Smooth muscle cell (in vitro differentiated cells): ENCODE measurements around the gene OR56A5. TPM values are rescaled to one million over a fixed set of nuclear protein-coding genes. Genes with fewer than 3 reads are reported as not detected.

Experiments
- DNase-seq: peaks from one replicate; lab custom pipeline; 2025; ENCODE audit not compliant: unreplicated experiment; lab: John Stamatoyannopoulos, UW
- H2AFZ ChIP-seq: fragments of 200-600 bp; sonication (generic); 2 replicates; pipeline ENCODE4 v1.6.0; 2016; ENCODE audit warnings: antibody characterized with exemption, low read depth, mild to moderate bottlenecking
- H3F3A ChIP-seq: fragments of 200-600 bp; sonication (generic); 2 replicates; pipeline ENCODE4 v1.6.0; 2017; ENCODE audit warnings: antibody characterized with exemption, low read depth
- H3K27ac ChIP-seq: fragments of 200-600 bp; sonication (generic); 2 replicates; pipeline ENCODE4 v1.5.1; 2016; ENCODE audit warnings: low read depth, mild to moderate bottlenecking
- H3K27me3 ChIP-seq: fragments of 200-600 bp; sonication (generic); 2 replicates; pipeline ENCODE4 v1.6.1; 2016; ENCODE audit warnings: low read depth, mild to moderate bottlenecking
- H3K36me3 ChIP-seq: fragments of 200-600 bp; sonication (generic); 2 replicates; pipeline ENCODE4 v1.5.1; 2016; ENCODE audit warnings: low read depth
- H3K4me1 ChIP-seq: fragments of 200-600 bp; sonication (generic); 2 replicates; pipeline ENCODE4 v1.5.1; 2016; ENCODE audit warnings: low read depth
- H3K4me2 ChIP-seq: fragments of 200-600 bp; sonication (generic); 2 replicates; pipeline ENCODE4 v1.6.0; 2016; ENCODE audit warnings: mild to moderate bottlenecking
- H3K4me3 ChIP-seq: fragments of 200-600 bp; sonication (generic); 2 replicates; pipeline ENCODE4 v1.5.1; 2016; ENCODE audit warnings: mild to moderate bottlenecking
- H3K79me2 ChIP-seq: fragments of 200-600 bp; sonication (generic); 2 replicates; pipeline ENCODE4 v1.6.0; 2016; ENCODE audit warnings: low read depth, mild to moderate bottlenecking
- H3K9ac ChIP-seq: fragments of 200-600 bp; sonication (generic); 2 replicates; pipeline ENCODE4 v1.6.0; 2016; ENCODE audit warnings: low read depth
- H3K9me3 ChIP-seq: fragments of 200-600 bp; sonication (generic); replicated peaks from 2 replicates; pipeline ENCODE4 v1.5.1; 2016; ENCODE audit warnings: low read depth
- H4K20me1 ChIP-seq: fragments of 200-600 bp; sonication (generic); 2 replicates; pipeline ENCODE4 v1.6.0; 2016; ENCODE audit warnings: low read depth
- WGBS: methylation state at CpG from one replicate; pipeline ENCODE4 v1.1.7; 2016; ENCODE audit warnings: low lambda C conversion rate; 5-methylcytosine and 5-hydroxymethylcytosine counted together
- polyA plus RNA-seq: library from polyadenylated mRNA; unstranded; fragments of >200 nt; fragmentation: Nextera tagmentation; extraction: Ambion mirVana; gene quantifications from 2 replicates; pipeline ENCODE4 v1.2.1, GENCODE V29; 2016
- total RNA-seq: library from RNA; depleted of rRNA; stranded (reverse); fragments of >200 nt; gene quantifications from 2 replicates; pipeline ENCODE4 v1.2.3, GENCODE V29; 2014
- TF ChIP-seq, protein P1 (sequence below): fragments of 200-600 bp; sonication (generic); IDR thresholded peaks from 2 replicates; pipeline ENCODE4 v1.5.1; 2017; ENCODE audit warnings: borderline replicate concordance, mild to moderate bottlenecking, antibody characterized with exemption; ENCODE audit not compliant: insufficient read depth, poor library complexity, severe bottlenecking

OR56A5 gene
- total and polyA plus RNA-seq, 2 experiments from 2014 or later: 2.2 TPM; not detected in 1

DNA sequence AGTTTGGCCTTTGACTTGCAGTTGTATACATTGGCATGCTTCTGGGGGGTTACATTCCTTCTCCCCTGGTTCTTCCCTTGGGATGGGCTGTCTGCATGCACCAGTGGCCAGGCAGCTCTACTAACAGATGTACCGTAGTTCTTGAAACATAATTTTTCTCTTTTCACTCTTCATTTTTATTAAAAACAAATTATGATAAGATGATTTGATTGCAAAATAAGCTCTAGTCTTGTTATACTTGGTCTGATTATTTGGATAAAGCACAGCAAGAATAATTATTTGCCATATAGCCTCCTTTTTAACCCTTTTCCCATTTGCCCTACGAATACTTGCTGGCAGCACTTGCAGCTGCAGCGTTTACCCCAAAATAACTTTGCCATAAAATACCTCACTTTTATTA lies 12.7 kb downstream of the OR56A5 start:
- Histone ChIP-seq H3K27me3 (no peaks in the 10 kb centered on the region), H3K4me2 (no peak overlapping the region), H3K4me3 (no peak overlapping the region), H3K9me3 (no peaks in the 10 kb centered on the region), H3F3A (no peaks in the 10 kb centered on the region), H3K9ac (no peak overlapping the region), H4K20me1 (no peaks in the 10 kb centered on the region), H3K27ac (no peak overlapping the region), H3K36me3 (no peaks in the 10 kb centered on the region), H2AFZ (no peak overlapping the region), H3K4me1 (no peaks in the 10 kb centered on the region), H3K79me2 (no peaks in the 10 kb centered on the region)
- 90% methylated on average over 3 of the region's 3 CpGs for WGBS
- no peak for DNase-seq
- TF ChIP-seq, protein P1, sequence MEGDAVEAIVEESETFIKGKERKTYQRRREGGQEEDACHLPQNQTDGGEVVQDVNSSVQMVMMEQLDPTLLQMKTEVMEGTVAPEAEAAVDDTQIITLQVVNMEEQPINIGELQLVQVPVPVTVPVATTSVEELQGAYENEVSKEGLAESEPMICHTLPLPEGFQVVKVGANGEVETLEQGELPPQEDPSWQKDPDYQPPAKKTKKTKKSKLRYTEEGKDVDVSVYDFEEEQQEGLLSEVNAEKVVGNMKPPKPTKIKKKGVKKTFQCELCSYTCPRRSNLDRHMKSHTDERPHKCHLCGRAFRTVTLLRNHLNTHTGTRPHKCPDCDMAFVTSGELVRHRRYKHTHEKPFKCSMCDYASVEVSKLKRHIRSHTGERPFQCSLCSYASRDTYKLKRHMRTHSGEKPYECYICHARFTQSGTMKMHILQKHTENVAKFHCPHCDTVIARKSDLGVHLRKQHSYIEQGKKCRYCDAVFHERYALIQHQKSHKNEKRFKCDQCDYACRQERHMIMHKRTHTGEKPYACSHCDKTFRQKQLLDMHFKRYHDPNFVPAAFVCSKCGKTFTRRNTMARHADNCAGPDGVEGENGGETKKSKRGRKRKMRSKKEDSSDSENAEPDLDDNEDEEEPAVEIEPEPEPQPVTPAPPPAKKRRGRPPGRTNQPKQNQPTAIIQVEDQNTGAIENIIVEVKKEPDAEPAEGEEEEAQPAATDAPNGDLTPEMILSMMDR: no peak

DNA sequence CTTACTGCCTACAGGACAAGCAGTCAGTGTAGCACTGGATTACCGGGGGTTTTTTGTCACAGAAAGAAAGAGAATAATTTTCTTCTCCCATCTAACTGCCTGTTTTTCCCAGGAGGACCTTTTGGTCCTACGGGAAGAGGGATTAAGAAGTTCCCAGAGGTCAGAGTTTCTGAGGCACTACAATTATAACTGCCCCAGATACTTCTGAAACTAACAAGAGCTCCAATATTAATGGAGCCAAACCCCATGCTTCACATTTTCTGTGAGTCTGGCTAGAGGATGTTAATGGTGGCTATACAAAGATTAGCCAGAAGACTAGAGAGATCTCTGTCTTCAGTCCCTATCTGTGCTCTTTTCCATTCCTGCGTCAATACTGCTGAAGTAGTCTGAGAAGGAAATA lies 26.3 kb downstream of the OR56A5 start, which contains the start of gene OR56A3:
Gene OR56A3, plus strand, starts transcription at position 301 of the 400 bp plus-strand sequence. CDS start 5,096 bp downstream, outside the sequence.
- no peaks in the 10 kb centered on the region for H3K79me2 ChIP-seq
- no peaks in the 10 kb centered on the region for H3K9me3 ChIP-seq
- H3K4me3 ChIP-seq: no peak within 1 kb of the TSS
- no peaks in the 10 kb centered on the region for H3K4me1 ChIP-seq
- no peak within 1 kb of the TSS for H3K4me2 ChIP-seq
- H3K9ac ChIP-seq: no peak within 1 kb of the TSS
- DNase-seq: no peak
- no peaks in the 10 kb centered on the region for H4K20me1 ChIP-seq
- peaks cover 10% of the 10 kb centered on the region for H3K27me3 ChIP-seq
- H3F3A ChIP-seq: no peaks in the 10 kb centered on the region
- H2AFZ ChIP-seq: no peak within 1 kb of the TSS
- WGBS: 87% methylated on average over 3 of the region's 3 CpGs
- no peaks in the 10 kb centered on the region for H3K36me3 ChIP-seq
- TF ChIP-seq, protein P1: no peak
- H3K27ac ChIP-seq: no peak within 1 kb of the TSS

DNA sequence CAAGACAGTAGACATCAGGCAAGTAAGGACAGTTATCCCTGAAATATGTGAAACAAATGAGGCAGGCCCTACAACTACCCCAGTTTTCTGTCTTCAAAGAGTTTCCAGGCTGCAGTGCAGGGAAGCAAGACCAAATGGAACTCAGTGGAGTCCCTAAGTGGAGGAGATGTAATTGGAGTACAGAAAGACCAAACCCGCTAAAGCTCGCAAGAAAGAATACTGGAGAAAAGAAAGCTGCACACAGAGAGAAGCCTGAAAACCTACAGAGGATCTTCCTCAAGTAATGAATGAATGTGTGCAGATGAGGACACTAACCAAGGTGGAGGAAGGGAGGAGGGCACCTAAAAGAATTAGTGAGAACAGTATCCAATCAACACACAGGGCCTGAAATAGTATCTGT lies 27.5 kb downstream of the OR56A5 start:
- H4K20me1 ChIP-seq: no peaks in the 10 kb centered on the region
- no peak overlapping the region for H3K4me2 ChIP-seq
- no peaks in the 10 kb centered on the region for H3F3A ChIP-seq
- peaks cover 10% of the 10 kb centered on the region for H3K27me3 ChIP-seq
- H3K4me3 ChIP-seq: no peak overlapping the region
- no peak overlapping the region for H3K9ac ChIP-seq
- no peaks in the 10 kb centered on the region for H3K9me3 ChIP-seq
- no peak overlapping the region for H2AFZ ChIP-seq
- H3K27ac ChIP-seq: no peak overlapping the region
- no peak for DNase-seq
- no peaks in the 10 kb centered on the region for H3K36me3 ChIP-seq
- no peaks in the 10 kb centered on the region for H3K79me2 ChIP-seq
- no peaks in the 10 kb centered on the region for H3K4me1 ChIP-seq
- whole genome bisulfite sequencing: 100% methylated on average over 2 of the region's 2 CpGs
- TF ChIP-seq, protein P1: no peak

GRCh38 chr11:5938603-5938965 lies 29.7 kb downstream of the OR56A5 start:
- WGBS: 93% methylated on average over 21 of the region's 21 CpGs
- Histone ChIP-seq H3K4me1 (no peaks in the 10 kb centered on the region), H4K20me1 (no peaks in the 10 kb centered on the region), H3K4me2 (no peak overlapping the region), H3K36me3 (no peaks in the 10 kb centered on the region), H3F3A (no peaks in the 10 kb centered on the region), H3K9me3 (no peaks in the 10 kb centered on the region), H2AFZ (no peak overlapping the region), H3K9ac (no peak overlapping the region), H3K79me2 (no peaks in the 10 kb centered on the region), H3K27ac (no peak overlapping the region), H3K4me3 (no peak overlapping the region), H3K27me3 (peaks cover under 1% of the 10 kb centered on the region)
- no peak for DNase-seq
- TF ChIP-seq, protein P1: no peak
